Vagina (tissue), 2 donors: Measurements from ENCODE around the gene GPX6. TPM values are rescaled to one million over a fixed set of nuclear protein-coding genes. Genes with fewer than 3 reads are reported as not detected.
"Not testable (repeated sequence)": the region's sequence is repeated elsewhere in the genome, so short reads cannot be mapped to it uniquely, and the experiment has no call there.

Experiments
- DNase-seq, 2 donors: peaks; one replicate each; pipeline ENCODE4 v3.0.0-alpha.2; 2017; ENCODE audit errors: extremely low spot score in 2 of 2
- H3K27ac ChIP-seq: fragments of 200-600 bp; sonication (generic); one replicate; pipeline ENCODE4 v1.5.1; 2019
- H3K27me3 ChIP-seq: fragments of 200-600 bp; sonication (generic); one replicate; pipeline ENCODE4 v1.5.1; 2019
- H3K36me3 ChIP-seq, 2 donors: fragments of 200-600 bp; sonication (generic); one replicate each; pipeline ENCODE4 v1.5.1; 2017 to 2019
- H3K4me1 ChIP-seq: fragments of 200-600 bp; sonication (generic); one replicate; pipeline ENCODE4 v1.5.1; 2019
- H3K4me3 ChIP-seq, 2 donors: fragments of 200-600 bp; sonication (generic); 1 replicate in 1 of 2; 2 replicates in 1 of 2; pipeline ENCODE4 v1.5.1; 2016 to 2019
- H3K9me3 ChIP-seq: fragments of 200-600 bp; sonication (generic); one replicate; pipeline ENCODE4 v1.5.1; 2019
- CTCF ChIP-seq, 3 experiments: fragments of 450-650 bp in 2 of 3; fragments of 200-600 bp in 1 of 3; sonication (generic) in 1 of 3; IDR thresholded peaks; one replicate each; pipeline ENCODE4 v1.5.1; 2017 to 2019; ENCODE audit warnings: antibody characterized with exemption in 3 of 3, mild to moderate bottlenecking in 2 of 3, moderate library complexity in 2 of 3
- POLR2A ChIP-seq, 2 donors: fragments of 450-650 bp; IDR thresholded peaks; one replicate each; pipeline ENCODE4 v1.6.1; 2017; ENCODE audit warnings: antibody characterized with exemption in 2 of 2, mild to moderate bottlenecking in 2 of 2, moderate library complexity in 2 of 2
- POLR2AphosphoS5 ChIP-seq, 2 donors: sonication (generic); formaldehyde crosslinking; IDR thresholded peaks; one replicate each; pipeline ENCODE4 v1.9.0; 2017; ENCODE audit warnings: antibody characterized with exemption in 2 of 2, mild to moderate bottlenecking in 2 of 2, low read depth in 1 of 2; ENCODE audit not compliant: insufficient read depth in 1 of 2
- intact Hi-C: fragments of 100-400 bp; cut with DNase I; formaldehyde crosslinking; loops from one replicate; pipeline ENCODE4 v1.15.1; 2023
- total RNA-seq: library from RNA; depleted of rRNA; stranded (reverse); fragments of >200 nt; gene quantifications from one replicate; pipeline ENCODE4 v1.2.3, GENCODE V29; 2016

The GPX6 gene
- total RNA-seq, 1 donor from 2014 or later, result not detected

GRCh38 chr6:28511628-28512300, 3.8 kb downstream of the GPX6 start:
- H3K27ac ChIP-seq, result no peak overlapping the region
- no peaks in the 10 kb centered on the region for H3K27me3 ChIP-seq
- no peaks in the 10 kb centered on the region for H3K4me1 ChIP-seq
- H3K4me3 ChIP-seq, result no peak overlapping the region
- TF ChIP-seq POLR2AphosphoS5 (IDR thresholded peaks at IDR 0.05; ENCODE audit: insufficient read depth in 1 of 2, low read depth in 1 of 2) (no peak), POLR2A (IDR thresholded peaks at IDR 0.05) (no peak), CTCF (IDR thresholded peaks at IDR 0.05) (no peak)
- intact Hi-C loops, result no loop called here
- DNase-seq, result no peak
- H3K36me3 ChIP-seq, result no peaks in the 10 kb centered on the region
- H3K9me3 ChIP-seq, result no peaks in the 10 kb centered on the region

DNA sequence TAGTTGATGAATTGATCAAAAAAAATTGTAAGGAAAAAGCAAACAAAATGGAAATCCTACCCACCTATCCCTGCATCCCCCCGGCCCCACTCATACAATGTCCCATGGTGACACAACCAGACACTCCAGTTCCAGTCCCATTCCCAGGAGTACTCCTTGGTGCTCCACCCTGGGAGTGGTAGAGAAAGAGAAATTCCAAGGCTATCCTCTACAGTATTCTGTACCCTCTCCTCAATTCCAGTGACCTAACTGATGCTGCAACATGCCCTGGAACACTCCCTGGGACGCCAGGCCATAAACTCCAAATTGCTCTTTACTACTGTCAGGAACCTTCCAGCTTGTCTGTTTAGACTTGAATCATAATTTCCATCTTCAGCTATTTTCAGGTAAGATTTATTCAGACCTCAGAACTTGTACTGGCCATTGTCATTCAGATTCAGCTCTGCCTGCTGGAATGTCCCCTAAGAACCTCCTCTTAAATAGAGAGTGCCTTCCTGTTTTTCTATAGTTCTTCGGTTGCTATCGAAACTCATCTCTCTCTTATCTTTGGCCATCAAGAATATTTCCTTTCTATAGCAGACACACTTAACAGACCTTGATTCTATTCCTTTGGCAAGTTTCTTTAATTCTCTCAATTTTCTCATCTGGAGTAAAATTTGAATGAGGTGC, 8.7 kb downstream of the GPX6 start:
- Histone ChIP-seq H3K4me3 (no peak overlapping the region), H3K36me3 (no peaks in the 10 kb centered on the region), H3K27ac (no peak overlapping the region), H3K27me3 (no peaks in the 10 kb centered on the region), H3K9me3 (no peaks in the 10 kb centered on the region), H3K4me1 (no peaks in the 10 kb centered on the region)
- intact Hi-C loops, result no loop called here
- no peak for DNase-seq
- TF ChIP-seq CTCF (IDR thresholded peaks at IDR 0.05) (no peak), POLR2AphosphoS5 (IDR thresholded peaks at IDR 0.05; ENCODE audit: insufficient read depth in 1 of 2, low read depth in 1 of 2) (no peak), POLR2A (IDR thresholded peaks at IDR 0.05) (no peak)

DNA sequence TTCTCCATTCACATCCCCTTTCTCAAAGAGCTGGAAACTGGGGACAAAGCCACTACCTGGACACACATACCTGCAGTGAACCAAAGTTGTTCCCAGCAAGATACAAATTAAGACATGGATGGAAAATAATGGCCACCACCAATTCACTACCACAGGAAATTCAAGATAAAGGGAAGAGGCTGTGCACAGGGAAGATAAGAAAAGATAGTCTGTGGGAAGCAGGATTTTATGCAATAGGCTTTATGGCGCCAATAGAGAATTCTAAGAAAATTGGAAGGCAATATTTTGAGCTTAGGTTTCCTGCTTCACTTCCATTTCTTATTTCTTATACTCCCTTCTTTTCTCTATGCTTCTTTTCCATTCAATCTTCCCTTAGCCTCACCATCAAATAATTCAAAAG, 9.9 kb downstream of the GPX6 start:
- Histone ChIP-seq H3K4me3 (no peak overlapping the region), H3K36me3 (no peaks in the 10 kb centered on the region), H3K9me3 (no peaks in the 10 kb centered on the region), H3K27ac (no peak overlapping the region), H3K27me3 (no peaks in the 10 kb centered on the region), H3K4me1 (no peaks in the 10 kb centered on the region)
- TF ChIP-seq POLR2AphosphoS5 (IDR thresholded peaks at IDR 0.05; ENCODE audit: insufficient read depth in 1 of 2, low read depth in 1 of 2) (no peak), CTCF (IDR thresholded peaks at IDR 0.05) (no peak), POLR2A (IDR thresholded peaks at IDR 0.05) (no peak)
- DNase-seq, result no peak
- intact Hi-C loops, result no loop called here

- intact Hi-C loops, result not testable (repeated sequence)
These were observed 12.8 kb downstream of the GPX6 start for GRCh38 chr6:28502709-28503305.

DNA sequence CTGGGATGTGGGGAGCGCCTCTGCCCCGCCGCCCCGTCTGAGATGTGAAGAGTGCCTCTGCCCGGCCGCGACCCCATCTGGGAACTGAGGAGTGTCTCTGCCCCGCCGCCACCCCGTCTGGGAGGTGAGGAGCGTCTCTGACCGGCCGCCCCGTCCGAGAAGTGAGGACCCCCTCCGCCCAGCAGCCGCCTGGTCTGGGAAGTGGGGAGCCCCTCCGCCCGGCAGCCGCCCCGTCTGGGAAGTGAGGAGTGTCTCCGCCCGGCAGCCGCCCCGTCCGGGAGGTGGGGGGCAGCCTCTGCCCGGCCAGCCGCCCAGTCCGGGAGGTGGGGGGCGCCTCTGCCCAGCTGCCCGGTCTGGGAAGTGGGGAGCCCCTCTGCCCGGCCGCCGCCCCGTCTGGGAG, 13.5 kb downstream of the GPX6 start:
- H3K9me3 ChIP-seq, DNase-seq, H3K36me3 ChIP-seq, H3K27me3 ChIP-seq, intact Hi-C loops, H3K4me3 ChIP-seq, H3K27ac ChIP-seq, H3K4me1 ChIP-seq: not testable (repeated sequence)

More at GRCh38 chr6:28502709-28503305, 12.8 kb downstream of the GPX6 start:
- H3K27ac ChIP-seq, H3K9me3 ChIP-seq, H3K27me3 ChIP-seq, H3K36me3 ChIP-seq, H3K4me1 ChIP-seq, H3K4me3 ChIP-seq, DNase-seq: not testable (repeated sequence)

DNA sequence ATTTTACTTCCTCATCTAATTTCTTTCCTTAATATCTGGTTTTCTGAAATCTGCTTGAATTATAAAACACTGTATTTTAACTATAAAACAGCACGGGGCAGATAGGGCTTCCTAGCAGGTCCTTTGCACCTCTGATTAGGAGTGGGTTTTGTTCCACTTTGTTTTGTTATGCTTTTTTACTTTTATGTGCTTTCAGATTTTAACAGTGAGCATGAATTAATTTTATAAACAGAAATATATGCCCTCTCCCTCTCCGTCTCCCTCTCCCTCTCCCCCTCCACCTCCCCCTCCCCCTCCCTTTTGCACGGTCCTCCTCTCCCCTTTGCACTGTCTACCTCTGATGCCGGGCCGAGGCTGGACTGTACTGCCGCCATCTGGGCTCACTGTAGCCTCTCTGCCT, 14.3 kb downstream of the GPX6 start:
- no peak for DNase-seq
- Histone ChIP-seq H3K27me3 (no peaks in the 10 kb centered on the region), H3K4me1 (no peaks in the 10 kb centered on the region), H3K9me3 (no peaks in the 10 kb centered on the region), H3K4me3 (no peak overlapping the region), H3K27ac (no peak overlapping the region), H3K36me3 (no peaks in the 10 kb centered on the region)
- TF ChIP-seq CTCF (IDR thresholded peaks at IDR 0.05) (no peak), POLR2A (IDR thresholded peaks at IDR 0.05) (no peak), POLR2AphosphoS5 (IDR thresholded peaks at IDR 0.05; ENCODE audit: insufficient read depth in 1 of 2, low read depth in 1 of 2) (no peak)
- intact Hi-C loops, result no loop called here
